Mesendoderm (in vitro differentiated cells): ENCODE data around the gene CSTPP1.

Experiments used
- DNase-seq: peaks from one replicate; pipeline ENCODE4 v3.0.0; 2013
- H2AK5ac ChIP-seq: 2 replicates; pipeline ENCODE4 v1.6.1; 2013; ENCODE audit warnings: low read length, inconsistent platforms
- H2BK120ac ChIP-seq: 2 replicates; pipeline ENCODE4 v1.6.1; 2013; ENCODE audit warnings: low read depth, mild to moderate bottlenecking, low read length, moderate library complexity, mixed read lengths
- H2BK15ac ChIP-seq: replicated peaks from 2 replicates; pipeline ENCODE4 v1.6.1; 2013; ENCODE audit warnings: low read depth, mild to moderate bottlenecking, moderate library complexity
- H2BK5ac ChIP-seq: 2 replicates; pipeline ENCODE4 v1.6.1; 2013; ENCODE audit warnings: low read length, inconsistent platforms
- H3K18ac ChIP-seq: 2 replicates; pipeline ENCODE4 v1.6.1; 2013; ENCODE audit warnings: mild to moderate bottlenecking, low read length, mixed read lengths
- H3K23ac ChIP-seq: one replicate; pipeline ENCODE4 v1.6.1; 2013; ENCODE audit warnings: low read length
- H3K27ac ChIP-seq: 2 replicates; pipeline ENCODE4 v1.5.1; 2013; ENCODE audit warnings: low read depth, mild to moderate bottlenecking, inconsistent platforms, low read length, moderate library complexity
- H3K27me3 ChIP-seq: 2 replicates; pipeline ENCODE4 v1.6.1; 2013; ENCODE audit warnings: low read length, control low read depth, mild to moderate bottlenecking, inconsistent platforms; ENCODE audit not compliant: insufficient read depth, poor library complexity
- H3K36me3 ChIP-seq: 2 replicates; pipeline ENCODE4 v1.6.1; 2013; ENCODE audit warnings: low read length, inconsistent platforms; ENCODE audit not compliant: control insufficient read depth, insufficient read depth
- H3K4ac ChIP-seq: one replicate; pipeline ENCODE4 v1.6.1; 2013; ENCODE audit warnings: low read depth, mild to moderate bottlenecking, low read length, moderate library complexity
- H3K4me1 ChIP-seq: 2 replicates; pipeline ENCODE4 v1.6.1; 2013; ENCODE audit warnings: low read depth, low read length, inconsistent platforms; ENCODE audit not compliant: control insufficient read depth
- H3K4me2 ChIP-seq: 2 replicates; pipeline ENCODE4 v1.6.1; 2013; ENCODE audit warnings: low read length
- H3K4me3 ChIP-seq: 2 replicates; pipeline ENCODE4 v1.5.1; 2013; ENCODE audit warnings: mild to moderate bottlenecking, low read length
- H3K56ac ChIP-seq: one replicate; pipeline ENCODE4 v1.6.1; 2013; ENCODE audit warnings: low read length
- H3K79me1 ChIP-seq: 2 replicates; pipeline ENCODE4 v1.6.1; 2013; ENCODE audit warnings: low read length, inconsistent platforms
- H3K79me2 ChIP-seq: 2 replicates; pipeline ENCODE4 v1.6.1; 2013; ENCODE audit warnings: mild to moderate bottlenecking, low read length; ENCODE audit not compliant: control insufficient read depth, insufficient read depth
- H3K9ac ChIP-seq: 2 replicates; pipeline ENCODE4 v1.6.1; 2013; ENCODE audit warnings: low read length, inconsistent platforms
- H4K5ac ChIP-seq: one replicate; pipeline ENCODE4 v1.6.1; 2013; ENCODE audit warnings: low read length
- H4K8ac ChIP-seq: one replicate; pipeline ENCODE4 v1.6.1; 2013; ENCODE audit warnings: low read depth, mild to moderate bottlenecking, control low read depth, low read length, moderate library complexity
- WGBS: extraction: QIAGEN DNeasy Blood & Tissue Kit; methylation state at CpG from one replicate; pipeline ENCODE4 v1.1.7; 2013; ENCODE audit warnings: low lambda C conversion rate, missing lambda C conversion rate; ENCODE audit not compliant: insufficient coverage; ENCODE audit errors: extremely low coverage; 5-methylcytosine and 5-hydroxymethylcytosine counted together

Gene CSTPP1

GRCh38 chr11:47152953-47153950 is 216.7 kb downstream of the CSTPP1 start:
- WGBS = no CpG with 5 or more reads among the region's 11 CpGs
- DNase-seq = peak; percentile 87
- no peak overlapping the region for H3K27ac ChIP-seq

GRCh38 chr11:47154616-47155570 is 218.3 kb downstream of the CSTPP1 start:
- H4K8ac ChIP-seq = no peak overlapping the region
- H3K79me2 ChIP-seq = no peaks in the 10 kb centered on the region
- H3K27me3 ChIP-seq = no peaks in the 10 kb centered on the region
- H3K27ac ChIP-seq = no peak overlapping the region
- H3K4me2 ChIP-seq = no peak overlapping the region
- no peaks in the 10 kb centered on the region for H3K4me1 ChIP-seq
- no peak overlapping the region for H3K18ac ChIP-seq
- DNase-seq = no peak
- H3K9ac ChIP-seq = no peak overlapping the region
- no peak overlapping the region for H2BK120ac ChIP-seq
- peak overlapping the region; percentile 6 for H3K56ac ChIP-seq
- no peak overlapping the region for H2BK15ac ChIP-seq
- no peaks in the 10 kb centered on the region for H3K79me1 ChIP-seq
- H3K4ac ChIP-seq = no peak overlapping the region
- no peak overlapping the region for H4K5ac ChIP-seq
- no peak overlapping the region for H2AK5ac ChIP-seq
- no peak overlapping the region for H3K4me3 ChIP-seq
- no peaks in the 10 kb centered on the region for H3K36me3 ChIP-seq
- H3K23ac ChIP-seq = no peak overlapping the region
- no CpG with 5 or more reads among the region's 18 CpGs for WGBS
- no peak overlapping the region for H2BK5ac ChIP-seq

More at GRCh38 chr11:47152953-47153950, 216.7 kb downstream of the CSTPP1 start:
- H4K5ac ChIP-seq = no peak overlapping the region
- no peak overlapping the region for H2BK5ac ChIP-seq
- no peaks in the 10 kb centered on the region for H3K79me1 ChIP-seq
- H2AK5ac ChIP-seq = no peak overlapping the region
- no peak overlapping the region for H2BK15ac ChIP-seq
- H3K36me3 ChIP-seq = no peaks in the 10 kb centered on the region
- H3K18ac ChIP-seq = no peak overlapping the region
- H3K9ac ChIP-seq = no peak overlapping the region
- no peak overlapping the region for H3K4me2 ChIP-seq
- H3K23ac ChIP-seq = no peak overlapping the region
- H3K79me2 ChIP-seq = no peaks in the 10 kb centered on the region
- H3K4ac ChIP-seq = no peak overlapping the region
- no peak overlapping the region for H3K56ac ChIP-seq
- no peak overlapping the region for H2BK120ac ChIP-seq
- no peaks in the 10 kb centered on the region for H3K27me3 ChIP-seq
- H4K8ac ChIP-seq = no peak overlapping the region
- no peak overlapping the region for H3K4me3 ChIP-seq
- no peaks in the 10 kb centered on the region for H3K4me1 ChIP-seq

- no CpG with 5 or more reads among the region's 4 CpGs for WGBS
- Histone ChIP-seq H3K27ac (no peak overlapping the region), H3K4me1 (no peaks in the 10 kb centered on the region), H3K27me3 (no peaks in the 10 kb centered on the region), H3K23ac (no peak overlapping the region), H2BK5ac (no peak overlapping the region), H3K79me1 (no peaks in the 10 kb centered on the region), H3K4me3 (no peak overlapping the region), H2BK120ac (no peak overlapping the region), H4K5ac (no peak overlapping the region), H2AK5ac (no peak overlapping the region), H3K56ac (no peak overlapping the region), H3K4ac (no peak overlapping the region), H3K4me2 (no peak overlapping the region), H3K79me2 (no peaks in the 10 kb centered on the region), H2BK15ac (no peak overlapping the region), H4K8ac (no peak overlapping the region), H3K9ac (no peak overlapping the region), H3K36me3 (no peaks in the 10 kb centered on the region), H3K18ac (no peak overlapping the region)
- no peak for DNase-seq
These were observed 219.3 kb downstream of the CSTPP1 start for GRCh38 chr11:47155879-47156278.

DNA sequence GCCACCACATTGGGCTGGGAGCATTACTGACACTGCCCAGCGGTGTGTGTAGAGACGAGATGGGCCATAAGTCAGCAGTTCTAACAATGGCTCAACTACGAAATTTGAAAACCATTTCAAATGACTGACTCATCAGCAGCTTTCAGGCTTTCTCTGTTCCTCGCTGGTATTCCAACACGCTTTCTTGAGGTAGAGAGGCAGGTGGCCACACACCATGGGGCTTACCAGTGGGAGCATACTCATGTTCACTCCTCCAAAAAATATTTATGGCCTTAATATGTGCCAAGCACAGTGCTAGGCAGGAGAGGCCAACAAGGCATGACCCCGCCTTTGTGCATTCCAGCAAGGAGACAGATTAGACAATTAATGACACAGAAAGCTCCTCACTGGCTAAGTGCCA is 219.8 kb downstream of the CSTPP1 start:
- H4K5ac ChIP-seq = no peak overlapping the region
- no peaks in the 10 kb centered on the region for H3K27me3 ChIP-seq
- no peak overlapping the region for H3K4me3 ChIP-seq
- H3K18ac ChIP-seq = no peak overlapping the region
- DNase-seq = no peak
- H4K8ac ChIP-seq = no peak overlapping the region
- no peak overlapping the region for H2AK5ac ChIP-seq
- H3K23ac ChIP-seq = no peak overlapping the region
- H3K56ac ChIP-seq = no peak overlapping the region
- no peak overlapping the region for H2BK120ac ChIP-seq
- no peaks in the 10 kb centered on the region for H3K79me1 ChIP-seq
- no peaks in the 10 kb centered on the region for H3K36me3 ChIP-seq
- H3K79me2 ChIP-seq = no peaks in the 10 kb centered on the region
- no peak overlapping the region for H3K9ac ChIP-seq
- no CpG with 5 or more reads among the region's 6 CpGs for WGBS
- no peak overlapping the region for H2BK5ac ChIP-seq
- no peak overlapping the region for H3K27ac ChIP-seq
- no peak overlapping the region for H3K4ac ChIP-seq
- no peak overlapping the region for H3K4me2 ChIP-seq
- no peaks in the 10 kb centered on the region for H3K4me1 ChIP-seq
- no peak overlapping the region for H2BK15ac ChIP-seq

DNA sequence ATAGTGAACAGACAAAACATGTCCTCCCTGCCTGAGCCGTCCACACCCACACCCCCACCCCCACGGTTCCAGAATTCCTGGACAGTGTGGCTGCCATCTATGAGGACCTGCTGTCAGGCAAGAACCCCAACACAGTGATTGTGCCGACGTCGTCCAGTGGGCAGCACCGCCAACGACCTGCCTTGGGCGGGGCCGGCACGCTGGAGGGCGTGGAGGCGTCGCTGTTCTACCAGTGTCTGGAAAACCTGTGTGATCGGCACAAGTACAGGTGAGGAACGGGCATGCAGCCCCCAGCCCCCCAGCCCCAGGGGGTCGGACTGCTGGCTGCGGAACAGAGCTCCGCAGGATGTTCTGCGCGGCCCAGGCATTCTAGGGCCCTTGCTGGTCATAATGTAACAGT is 220.4 kb downstream of the CSTPP1 start:
- Histone ChIP-seq H2BK120ac (no peak overlapping the region), H3K79me1 (no peaks in the 10 kb centered on the region), H3K56ac (no peak overlapping the region), H3K27me3 (no peaks in the 10 kb centered on the region), H2BK5ac (no peak overlapping the region), H3K9ac (no peak overlapping the region), H3K18ac (no peak overlapping the region), H3K27ac (no peak overlapping the region), H3K4me3 (no peak overlapping the region), H3K23ac (no peak overlapping the region), H3K36me3 (no peaks in the 10 kb centered on the region), H2BK15ac (no peak overlapping the region), H2AK5ac (no peak overlapping the region), H3K4ac (no peak overlapping the region), H3K4me2 (no peak overlapping the region), H3K79me2 (no peaks in the 10 kb centered on the region), H3K4me1 (no peaks in the 10 kb centered on the region), H4K5ac (no peak overlapping the region), H4K8ac (no peak overlapping the region)
- no CpG with 5 or more reads among the region's 20 CpGs for whole genome bisulfite sequencing
- no peak for DNase-seq
